ENCODE data around the gene OXNAD1. TPM values are rescaled to one million over a fixed set of nuclear protein-coding genes. Genes with fewer than 3 reads are reported as not detected.

OXNAD1 gene
- total RNA-seq, 2 donors from 2014 or later: 13.5 to 18.8 TPM

DNA sequence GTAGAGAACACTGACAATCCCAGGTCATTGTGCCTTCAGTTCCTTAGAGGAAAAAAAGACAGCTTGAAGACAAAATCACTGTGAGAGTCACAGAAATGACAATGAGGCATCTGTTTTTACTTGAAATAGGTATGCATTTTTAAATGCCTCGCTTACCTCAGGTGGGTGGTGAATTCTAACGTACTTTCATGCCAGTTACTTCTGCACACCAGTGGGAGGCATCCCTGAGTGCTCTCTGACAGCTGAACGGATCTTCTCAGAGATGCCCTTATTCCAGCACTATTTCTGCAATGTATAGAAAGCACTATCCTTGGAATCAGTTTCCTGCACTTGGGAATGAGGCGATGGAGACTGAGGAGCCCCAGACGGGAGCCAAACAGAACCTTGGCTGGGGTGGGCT lies 16.5 kb upstream of the OXNAD1 start:
- WGBS, 2 donors: 76 to 85% methylated on average over 5 of the region's 5 CpGs
- no peak for DNase-seq
- Histone ChIP-seq H3K4me3 (no peak overlapping the region), H3K4me1 (peaks cover 46% of the 10 kb centered on the region), H3K36me3 (replicated peaks in 1 of 2; ENCODE audit: insufficient read depth in 1 of 2, low read depth in 2 of 2) (no peaks in the 10 kb centered on the region), H3K27ac (peak overlapping the region in 1 of 4 donors; percentile 1), H3K9me3 (no peaks in the 10 kb centered on the region), H3K27me3 (no peaks in the 10 kb centered on the region)
- TF ChIP-seq POLR2A (IDR thresholded peaks at IDR 0.05): no peak
- TF ChIP-seq, protein P1, sequence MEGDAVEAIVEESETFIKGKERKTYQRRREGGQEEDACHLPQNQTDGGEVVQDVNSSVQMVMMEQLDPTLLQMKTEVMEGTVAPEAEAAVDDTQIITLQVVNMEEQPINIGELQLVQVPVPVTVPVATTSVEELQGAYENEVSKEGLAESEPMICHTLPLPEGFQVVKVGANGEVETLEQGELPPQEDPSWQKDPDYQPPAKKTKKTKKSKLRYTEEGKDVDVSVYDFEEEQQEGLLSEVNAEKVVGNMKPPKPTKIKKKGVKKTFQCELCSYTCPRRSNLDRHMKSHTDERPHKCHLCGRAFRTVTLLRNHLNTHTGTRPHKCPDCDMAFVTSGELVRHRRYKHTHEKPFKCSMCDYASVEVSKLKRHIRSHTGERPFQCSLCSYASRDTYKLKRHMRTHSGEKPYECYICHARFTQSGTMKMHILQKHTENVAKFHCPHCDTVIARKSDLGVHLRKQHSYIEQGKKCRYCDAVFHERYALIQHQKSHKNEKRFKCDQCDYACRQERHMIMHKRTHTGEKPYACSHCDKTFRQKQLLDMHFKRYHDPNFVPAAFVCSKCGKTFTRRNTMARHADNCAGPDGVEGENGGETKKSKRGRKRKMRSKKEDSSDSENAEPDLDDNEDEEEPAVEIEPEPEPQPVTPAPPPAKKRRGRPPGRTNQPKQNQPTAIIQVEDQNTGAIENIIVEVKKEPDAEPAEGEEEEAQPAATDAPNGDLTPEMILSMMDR (IDR thresholded peaks at IDR 0.05): no peak
- intact Hi-C loops (cut with DNase I): loop anchor here (5.0 to 10.0 kb wide), 2 partner anchors 196 to 434 kb away; no protein-coding TSS in a partner anchor
- no peak for ATAC-seq

DNA sequence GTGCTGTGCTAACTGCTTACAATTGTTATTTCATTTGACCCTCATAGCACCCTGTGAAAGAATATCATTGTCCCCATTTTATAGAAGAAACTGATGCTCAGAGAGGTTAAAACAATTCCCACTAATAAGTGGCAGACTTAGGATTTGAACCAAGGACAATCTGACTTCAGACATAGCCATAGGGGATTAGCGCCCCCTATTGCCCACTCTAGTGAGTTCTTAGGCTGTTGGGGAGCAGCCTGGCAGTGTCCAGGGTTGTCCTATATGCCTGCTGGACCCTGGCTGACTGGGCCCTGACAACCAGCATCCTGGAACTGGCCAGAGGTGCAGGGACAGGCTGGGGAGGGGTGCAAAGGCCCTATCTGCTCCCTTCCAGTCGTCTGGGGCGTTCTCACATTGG lies 15.7 kb upstream of the OXNAD1 start:
- no peak for DNase-seq
- 17 to 27% methylated on average over 1 to 3 of the region's 3 CpGs for WGBS, 2 donors
- H3K4me1 ChIP-seq: peaks cover 44% of the 10 kb centered on the region
- intact Hi-C loops (cut with DNase I): loop anchor here (5.0 to 10.0 kb wide), 2 partner anchors 197 to 435 kb away; no protein-coding TSS in a partner anchor
- ATAC-seq: no peak
- no peaks in the 10 kb centered on the region for H3K9me3 ChIP-seq
- H3K36me3 ChIP-seq (replicated peaks in 1 of 2; ENCODE audit: insufficient read depth in 1 of 2, low read depth in 2 of 2): no peaks in the 10 kb centered on the region
- H3K4me3 ChIP-seq: no peak overlapping the region
- no peaks in the 10 kb centered on the region for H3K27me3 ChIP-seq
- TF ChIP-seq, protein P1 (IDR thresholded peaks at IDR 0.05): no peak
- TF ChIP-seq POLR2A (IDR thresholded peaks at IDR 0.05): no peak
- H3K27ac ChIP-seq: peak overlapping the region in 1 of 4 donors; percentile 21

DNA sequence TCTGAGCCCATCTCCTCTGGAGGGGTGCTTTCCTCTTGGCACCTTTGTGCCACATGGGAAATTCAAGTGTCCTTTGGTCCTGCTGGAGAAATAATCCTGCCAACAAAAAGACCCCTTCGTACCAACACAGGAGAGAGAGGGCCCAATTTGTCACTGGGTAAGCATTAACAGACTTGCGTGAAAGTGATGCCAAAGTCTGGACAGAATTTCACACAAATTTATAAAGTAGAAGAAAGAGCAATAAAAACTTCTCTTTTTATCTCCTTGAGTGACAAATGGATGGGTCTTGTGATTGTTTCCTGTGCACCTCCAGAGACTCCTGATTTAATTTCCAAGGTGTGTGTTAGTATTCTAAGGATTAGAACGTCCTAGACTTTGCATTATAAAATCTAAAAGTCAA lies 15.1 kb upstream of the OXNAD1 start:
- no peak for DNase-seq
- no peak for ATAC-seq
- Histone ChIP-seq H3K4me1 (peaks cover 39% of the 10 kb centered on the region), H3K27ac (peak overlapping the region in 1 of 4 donors; percentile 21), H3K4me3 (no peak overlapping the region), H3K27me3 (no peaks in the 10 kb centered on the region), H3K36me3 (replicated peaks in 1 of 2; ENCODE audit: insufficient read depth in 1 of 2, low read depth in 2 of 2) (no peaks in the 10 kb centered on the region), H3K9me3 (no peaks in the 10 kb centered on the region)
- intact Hi-C loops (cut with DNase I): loop anchor here (5.0 to 10.0 kb wide), 2 partner anchors 198 to 435 kb away; no protein-coding TSS in a partner anchor
- WGBS, 2 donors: 46 to 59% methylated on average over 3 of the region's 3 CpGs
- TF ChIP-seq, protein P1 (IDR thresholded peaks at IDR 0.05): no peak
- TF ChIP-seq POLR2A (IDR thresholded peaks at IDR 0.05): no peak

DNA sequence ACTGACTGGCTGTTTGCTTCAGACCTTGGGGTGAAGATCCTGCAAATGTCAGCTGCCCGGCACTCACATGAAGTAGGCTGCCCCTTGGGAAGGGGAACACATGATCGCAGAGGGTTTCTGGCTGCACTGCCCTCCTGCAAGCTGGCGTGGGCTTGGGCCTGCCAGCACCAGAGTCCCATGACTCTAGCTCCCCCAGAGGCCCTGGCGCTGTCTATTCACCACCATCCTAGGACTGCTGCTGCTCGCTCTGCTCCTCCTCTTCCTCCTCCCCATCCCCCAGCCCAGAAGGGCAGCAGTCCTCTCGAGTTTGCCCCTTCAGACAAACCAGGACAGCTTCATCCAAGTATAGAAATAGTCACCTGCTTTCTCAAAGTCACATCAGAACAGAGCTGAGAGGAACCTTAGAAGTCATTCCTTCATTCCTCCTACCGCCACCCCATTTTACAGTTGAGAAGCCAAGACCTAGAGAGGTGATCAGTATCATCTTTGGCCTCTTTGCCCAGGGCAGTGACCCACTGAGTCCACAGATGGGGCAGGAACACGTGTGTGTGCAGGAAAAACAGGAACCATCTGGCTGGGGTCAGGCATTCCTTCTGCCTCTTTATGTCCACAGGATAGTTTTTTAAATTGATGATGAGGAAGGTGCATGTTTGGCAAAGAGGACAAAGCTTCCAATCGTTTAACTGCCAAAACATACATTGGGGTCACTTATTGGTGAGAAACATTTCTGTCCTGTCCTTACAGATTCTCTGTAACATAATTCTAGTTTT lies 13.5 kb upstream of the OXNAD1 start:
- DNase-seq (no peak), ATAC-seq (no peak)
- 71 to 72% methylated on average over 7 to 9 of the region's 9 CpGs for WGBS, 2 donors
- Histone ChIP-seq H3K4me3 (no peak overlapping the region), H3K9me3 (no peaks in the 10 kb centered on the region), H3K27ac (peak overlapping the region in 2 of 4 donors; percentile 33 to 56), H3K36me3 (replicated peaks in 1 of 2; ENCODE audit: insufficient read depth in 1 of 2, low read depth in 2 of 2) (no peaks in the 10 kb centered on the region), H3K4me1 (peaks cover 39% of the 10 kb centered on the region), H3K27me3 (no peaks in the 10 kb centered on the region)
- no peak for TF ChIP-seq POLR2A (IDR thresholded peaks at IDR 0.05)
- intact Hi-C loops (cut with DNase I): no loop called here

DNA sequence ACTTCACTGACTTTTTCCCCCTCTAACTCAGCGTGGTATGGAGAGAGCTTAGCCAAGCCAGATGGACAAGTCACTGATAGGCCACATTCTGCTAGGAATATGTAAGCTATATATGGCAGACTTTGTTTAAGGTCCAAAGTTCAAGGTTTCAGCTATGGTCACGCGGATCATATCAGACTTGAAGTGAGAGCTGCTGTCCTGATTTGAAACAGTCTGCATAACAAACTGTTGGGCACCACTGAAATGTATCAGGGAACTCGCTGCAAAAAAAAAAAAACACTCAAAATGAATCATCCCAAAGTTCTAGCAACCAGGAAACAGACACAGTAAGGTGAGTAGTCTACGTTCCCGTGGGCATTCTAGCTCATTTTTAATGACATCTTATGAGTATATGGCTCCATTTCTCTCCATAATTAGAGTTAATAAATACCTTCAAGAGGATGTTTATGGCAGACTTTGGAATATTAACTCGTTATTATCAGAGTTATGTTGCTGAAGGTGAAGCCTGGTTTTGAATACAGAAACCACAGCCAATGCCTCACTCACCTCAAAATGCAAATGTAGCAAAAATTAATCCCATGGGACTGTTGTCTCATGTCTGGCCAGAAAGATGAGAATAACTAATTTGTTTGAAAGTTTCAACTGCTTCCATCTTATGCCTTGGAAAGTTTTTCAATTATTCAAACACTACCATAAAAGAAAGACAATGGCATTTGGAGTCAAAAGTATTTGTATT lies 12.6 kb upstream of the OXNAD1 start:
- peaks cover 35% of the 10 kb centered on the region for H3K4me1 ChIP-seq
- WGBS, 2 donors: 10 to 18% methylated on average over 7 of the region's 7 CpGs
- peak overlapping the region in 3 of 4 donors; percentile 33 to 56 (median 52) for H3K27ac ChIP-seq
- H3K36me3 ChIP-seq (replicated peaks in 1 of 2; ENCODE audit: insufficient read depth in 1 of 2, low read depth in 2 of 2): no peaks in the 10 kb centered on the region
- peak in 3 of 4 donors; percentile 21 to 38 (median 25) for DNase-seq
- no peak overlapping the region for H3K4me3 ChIP-seq
- no peaks in the 10 kb centered on the region for H3K9me3 ChIP-seq
- intact Hi-C loops (cut with DNase I): no loop called here
- no peaks in the 10 kb centered on the region for H3K27me3 ChIP-seq
- no peak for TF ChIP-seq POLR2A (IDR thresholded peaks at IDR 0.05)
- TF ChIP-seq, protein P1 (IDR thresholded peaks at IDR 0.05): no peak
- ATAC-seq: peak; percentile 69

Data from body of pancreas (tissue), 4 donors.